Loucy (cell line): ENCODE data around the gene COL23A1.

ENCODE experiments used
- EZH2phosphoT487 ChIP-seq: fragments of 200-600 bp; IDR thresholded peaks from 2 replicates; pipeline ENCODE4 v1.6.1; 2018; ENCODE audit warnings: antibody characterized with exemption, mild to moderate bottlenecking, moderate library complexity, borderline replicate concordance
- TF ChIP-seq, protein P1 (sequence below): fragments of 200-600 bp; sonication (generic); conservative IDR thresholded peaks from 2 replicates; pipeline ENCODE4 v1.5.1; 2014; ENCODE audit warnings: mild to moderate bottlenecking, antibody characterized with exemption, low read length

GRCh38 chr5:178555005-178555404, 35.2 kb downstream of the COL23A1 start:
- TF ChIP-seq, protein P1, sequence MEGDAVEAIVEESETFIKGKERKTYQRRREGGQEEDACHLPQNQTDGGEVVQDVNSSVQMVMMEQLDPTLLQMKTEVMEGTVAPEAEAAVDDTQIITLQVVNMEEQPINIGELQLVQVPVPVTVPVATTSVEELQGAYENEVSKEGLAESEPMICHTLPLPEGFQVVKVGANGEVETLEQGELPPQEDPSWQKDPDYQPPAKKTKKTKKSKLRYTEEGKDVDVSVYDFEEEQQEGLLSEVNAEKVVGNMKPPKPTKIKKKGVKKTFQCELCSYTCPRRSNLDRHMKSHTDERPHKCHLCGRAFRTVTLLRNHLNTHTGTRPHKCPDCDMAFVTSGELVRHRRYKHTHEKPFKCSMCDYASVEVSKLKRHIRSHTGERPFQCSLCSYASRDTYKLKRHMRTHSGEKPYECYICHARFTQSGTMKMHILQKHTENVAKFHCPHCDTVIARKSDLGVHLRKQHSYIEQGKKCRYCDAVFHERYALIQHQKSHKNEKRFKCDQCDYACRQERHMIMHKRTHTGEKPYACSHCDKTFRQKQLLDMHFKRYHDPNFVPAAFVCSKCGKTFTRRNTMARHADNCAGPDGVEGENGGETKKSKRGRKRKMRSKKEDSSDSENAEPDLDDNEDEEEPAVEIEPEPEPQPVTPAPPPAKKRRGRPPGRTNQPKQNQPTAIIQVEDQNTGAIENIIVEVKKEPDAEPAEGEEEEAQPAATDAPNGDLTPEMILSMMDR = no peak
- TF ChIP-seq EZH2phosphoT487 = no peak
